ENCODE results near the gene PPIL4. TPM values are rescaled to one million over a fixed set of nuclear protein-coding genes. Genes with fewer than 3 reads are reported as not detected.

Gene PPIL4
- total and polyA plus RNA-seq, 2 of the 13 experiments (the other 11 are each of a cell fraction or from before 2014, with no cell fraction given) = 5.5 to 46.0 TPM

- TF ChIP-seq AHDC1 (CRISPR knock-in tag; IDR thresholded peaks at IDR 0.05; ENCODE audit: borderline replicate concordance) (peak; percentile 7; the same call in 1 of the 2 replicates), CREB3 (CRISPR knock-in tag; IDR thresholded peaks at IDR 0.05) (no peak), ADNP (CRISPR knock-in tag; IDR thresholded peaks at IDR 0.05) (no peak), LBX2 (CRISPR knock-in tag; IDR thresholded peaks at IDR 0.05; ENCODE audit: borderline replicate concordance) (no peak), ZNF724P (CRISPR knock-in tag; IDR thresholded peaks at IDR 0.05; ENCODE audit: borderline replicate concordance) (peak; percentile 62; the same call in 1 of the 2 replicates), ZKSCAN1 (IDR thresholded peaks at IDR 0.05; ENCODE audit: low read length) (no peak), ZNF572 (CRISPR knock-in tag; IDR thresholded peaks at IDR 0.05) (no peak), RFX3 (CRISPR knock-in tag; IDR thresholded peaks at IDR 0.05) (no peak), ZNF800 (CRISPR knock-in tag; IDR thresholded peaks at IDR 0.05) (no peak), HOXA5 (CRISPR knock-in tag; IDR thresholded peaks at IDR 0.05) (no peak), MEF2D (CRISPR knock-in tag; IDR thresholded peaks at IDR 0.05) (0 out of 2 replicates have a peak, but pooled peaks have one; percentile 51), ZBTB34 (CRISPR knock-in tag; IDR thresholded peaks at IDR 0.05) (peak; percentile 91), CEBPZ (IDR thresholded peaks at IDR 0.05; ENCODE audit: low read length) (no peak), MATR3 (CRISPR knock-in tag; IDR thresholded peaks at IDR 0.05) (no peak)
Measured at GRCh38 chr6:149484733-149485700, 60.8 kb downstream of the PPIL4 start, which contains the start of gene ZC3H12D (continued).
